Cardiac muscle cell (in vitro differentiated cells and primary cell): ENCODE data around the gene GMNN. TPM values are rescaled to one million over a fixed set of nuclear protein-coding genes. Genes with fewer than 3 reads are reported as not detected.

Experiments
- DNase-seq, 2 donors: peaks; one replicate each; pipeline versions ENCODE4 v3.0.0 to v3.0.0-alpha.2; 2010 to 2017; ENCODE audit warnings: low read depth in 1 of 2, low spot score in 1 of 2
- H3K27ac ChIP-seq: fragments of 200-600 bp; sonication (generic); 2 replicates; pipeline ENCODE4 v1.5.1; 2016
- H3K27me3 ChIP-seq: fragments of 200-600 bp; sonication (generic); 2 replicates; pipeline ENCODE4 v1.6.0; 2016; ENCODE audit warnings: control low read depth
- H3K36me3 ChIP-seq: fragments of 200-600 bp; sonication (generic); 2 replicates; pipeline ENCODE4 v1.5.1; 2016; ENCODE audit warnings: control low read depth
- H3K4me1 ChIP-seq: fragments of 200-600 bp; sonication (generic); 2 replicates; pipeline ENCODE4 v1.8.1; 2017; ENCODE audit warnings: low read depth, mild to moderate bottlenecking, mixed run types
- H3K4me3 ChIP-seq: fragments of 200-600 bp; sonication (generic); 2 replicates; pipeline ENCODE4 v1.5.1; 2016; ENCODE audit warnings: mild to moderate bottlenecking
- H3K9me3 ChIP-seq: fragments of 200-600 bp; sonication (generic); 2 replicates; pipeline ENCODE4 v1.5.1; 2017; ENCODE audit warnings: low read depth, mild to moderate bottlenecking, control low read depth
- polyA plus RNA-seq: library from polyadenylated mRNA; unstranded; fragments of >200 nt; fragmentation: Nextera tagmentation; extraction: Ambion mirVana; gene quantifications from 2 replicates; pipeline ENCODE4 v1.2.1, GENCODE V29; 2016
- total RNA-seq: library from RNA; depleted of rRNA; stranded (reverse); fragments of >200 nt; gene quantifications from 2 replicates; pipeline ENCODE4 v1.2.3, GENCODE V29; 2016
- TF ChIP-seq, protein P1 (sequence below): IDR thresholded peaks from 2 replicates; pipeline ENCODE4 v1.5.1; 2012; ENCODE audit warnings: low read depth, mild to moderate bottlenecking, low read length

Gene GMNN
- total and polyA plus RNA-seq, 2 experiments from 2014 or later: 33.4 to 82.7 TPM

DNA sequence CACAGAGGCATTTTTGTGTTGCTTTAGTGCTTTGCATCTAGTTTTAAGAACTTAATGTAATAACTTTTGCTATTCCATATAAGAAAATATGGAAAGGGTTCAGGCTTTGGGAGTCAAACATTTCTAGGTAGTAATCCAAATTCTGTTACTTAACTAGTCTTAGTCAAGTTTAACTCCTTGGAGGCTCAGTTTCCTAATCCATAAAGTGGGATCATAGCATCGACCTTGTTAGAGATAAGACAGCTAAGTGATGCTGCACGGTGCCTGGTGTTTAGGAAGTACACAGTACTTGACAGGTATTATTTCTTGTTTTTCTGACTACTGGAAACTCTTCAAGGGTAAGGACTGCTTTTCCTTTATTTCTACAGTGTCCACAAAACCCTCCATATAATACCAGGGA lies 48.4 kb downstream of the GMNN start:
- TF ChIP-seq, protein P1, sequence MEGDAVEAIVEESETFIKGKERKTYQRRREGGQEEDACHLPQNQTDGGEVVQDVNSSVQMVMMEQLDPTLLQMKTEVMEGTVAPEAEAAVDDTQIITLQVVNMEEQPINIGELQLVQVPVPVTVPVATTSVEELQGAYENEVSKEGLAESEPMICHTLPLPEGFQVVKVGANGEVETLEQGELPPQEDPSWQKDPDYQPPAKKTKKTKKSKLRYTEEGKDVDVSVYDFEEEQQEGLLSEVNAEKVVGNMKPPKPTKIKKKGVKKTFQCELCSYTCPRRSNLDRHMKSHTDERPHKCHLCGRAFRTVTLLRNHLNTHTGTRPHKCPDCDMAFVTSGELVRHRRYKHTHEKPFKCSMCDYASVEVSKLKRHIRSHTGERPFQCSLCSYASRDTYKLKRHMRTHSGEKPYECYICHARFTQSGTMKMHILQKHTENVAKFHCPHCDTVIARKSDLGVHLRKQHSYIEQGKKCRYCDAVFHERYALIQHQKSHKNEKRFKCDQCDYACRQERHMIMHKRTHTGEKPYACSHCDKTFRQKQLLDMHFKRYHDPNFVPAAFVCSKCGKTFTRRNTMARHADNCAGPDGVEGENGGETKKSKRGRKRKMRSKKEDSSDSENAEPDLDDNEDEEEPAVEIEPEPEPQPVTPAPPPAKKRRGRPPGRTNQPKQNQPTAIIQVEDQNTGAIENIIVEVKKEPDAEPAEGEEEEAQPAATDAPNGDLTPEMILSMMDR: no peak
- no peak overlapping the region for H3K4me3 ChIP-seq
- DNase-seq: no peak
- H3K36me3 ChIP-seq: no peaks in the 10 kb centered on the region
- no peak overlapping the region for H3K27ac ChIP-seq
- H3K9me3 ChIP-seq: no peaks in the 10 kb centered on the region
- H3K4me1 ChIP-seq: no peaks in the 10 kb centered on the region
- H3K27me3 ChIP-seq: no peaks in the 10 kb centered on the region

DNA sequence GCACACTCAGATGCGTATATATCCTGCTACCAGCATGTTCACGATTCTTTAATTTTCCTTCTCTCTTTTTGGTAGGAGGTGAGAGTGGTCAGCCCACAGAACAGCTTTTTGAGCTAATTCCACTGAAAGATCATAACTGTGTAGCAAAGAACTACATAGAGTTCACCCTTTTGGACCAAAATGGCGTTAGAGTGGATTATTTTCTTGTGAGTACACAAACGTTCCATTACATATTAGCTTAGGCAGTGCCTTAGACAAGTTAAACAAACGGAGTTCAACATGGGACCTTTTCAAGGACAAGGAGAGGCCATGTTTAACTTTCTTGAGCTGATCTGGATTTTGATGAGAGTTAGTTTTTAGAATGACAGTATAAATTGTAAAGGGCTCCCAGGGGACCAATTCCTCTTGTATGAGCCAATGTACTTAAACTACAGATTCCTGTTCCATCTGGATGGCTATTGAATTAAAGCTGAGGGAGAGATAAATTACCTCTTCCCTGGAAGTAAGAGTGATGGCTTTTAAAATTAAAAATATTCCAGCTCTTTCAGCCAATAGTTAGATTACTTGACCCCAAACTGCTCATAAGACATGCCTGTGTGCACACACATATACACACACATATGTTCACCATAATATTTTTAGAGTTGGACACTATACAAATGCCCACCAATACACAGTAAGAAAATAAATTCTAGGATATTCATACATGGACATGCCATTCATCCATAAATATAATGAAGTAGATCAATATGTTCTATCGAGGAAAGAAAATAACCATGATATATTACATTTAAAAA lies 49.6 kb downstream of the GMNN start:
- no peaks in the 10 kb centered on the region for H3K9me3 ChIP-seq
- TF ChIP-seq, protein P1: no peak
- DNase-seq: no peak
- no peaks in the 10 kb centered on the region for H3K27me3 ChIP-seq
- no peaks in the 10 kb centered on the region for H3K36me3 ChIP-seq
- no peak overlapping the region for H3K27ac ChIP-seq
- H3K4me1 ChIP-seq: no peaks in the 10 kb centered on the region
- H3K4me3 ChIP-seq: no peak overlapping the region

DNA sequence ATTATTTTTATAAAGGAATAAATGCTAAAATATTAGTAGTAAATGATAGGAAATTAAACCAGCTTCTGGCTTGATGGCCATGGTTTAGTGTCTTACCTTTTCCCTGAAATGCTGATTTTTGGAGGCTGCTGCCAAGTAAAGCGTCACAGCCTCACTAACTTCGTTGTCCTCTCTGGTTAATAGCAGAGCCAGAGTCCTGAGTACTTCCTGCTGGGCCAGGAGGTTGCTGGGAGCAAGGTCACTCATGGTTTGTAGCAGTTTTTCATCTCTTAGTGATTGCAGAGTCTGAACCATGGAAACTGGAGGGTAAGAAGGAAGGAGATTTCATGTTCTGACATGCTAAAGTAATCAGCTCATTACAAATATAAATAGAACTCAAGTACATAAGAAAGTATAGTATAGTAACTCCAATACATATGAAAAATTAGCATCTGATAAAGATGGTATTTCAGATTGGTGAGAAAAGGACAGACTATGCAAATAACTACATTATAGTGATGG lies 50.4 kb downstream of the GMNN start:
- Histone ChIP-seq H3K9me3 (no peaks in the 10 kb centered on the region), H3K27ac (no peak overlapping the region), H3K4me1 (no peaks in the 10 kb centered on the region), H3K4me3 (no peak overlapping the region), H3K27me3 (no peaks in the 10 kb centered on the region), H3K36me3 (no peaks in the 10 kb centered on the region)
- TF ChIP-seq, protein P1: no peak
- DNase-seq: no peak

DNA sequence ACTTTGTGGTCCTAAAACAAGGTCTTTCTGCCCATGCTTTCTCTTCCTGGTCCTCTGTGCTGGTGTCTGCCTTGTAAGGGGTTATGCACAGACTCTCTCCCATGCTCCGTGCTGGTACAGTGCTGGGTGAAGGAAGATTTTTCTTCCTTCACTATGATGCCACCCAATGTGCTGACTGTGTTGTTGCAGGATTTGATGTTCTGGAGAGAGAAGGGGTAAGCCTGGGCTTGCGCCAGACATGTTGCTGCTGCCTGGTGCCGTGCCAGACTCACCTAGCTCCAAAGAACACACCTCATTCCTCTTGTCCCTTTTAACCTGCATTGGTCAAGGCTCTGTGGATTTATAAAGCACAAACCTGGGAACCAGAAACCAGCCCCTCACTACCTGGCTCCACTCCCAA lies 52.4 kb downstream of the GMNN start:
- no peaks in the 10 kb centered on the region for H3K27me3 ChIP-seq
- H3K4me3 ChIP-seq: no peak overlapping the region
- TF ChIP-seq, protein P1: no peak
- H3K27ac ChIP-seq: no peak overlapping the region
- H3K4me1 ChIP-seq: no peaks in the 10 kb centered on the region
- no peaks in the 10 kb centered on the region for H3K9me3 ChIP-seq
- H3K36me3 ChIP-seq: no peaks in the 10 kb centered on the region
- no peak for DNase-seq

DNA sequence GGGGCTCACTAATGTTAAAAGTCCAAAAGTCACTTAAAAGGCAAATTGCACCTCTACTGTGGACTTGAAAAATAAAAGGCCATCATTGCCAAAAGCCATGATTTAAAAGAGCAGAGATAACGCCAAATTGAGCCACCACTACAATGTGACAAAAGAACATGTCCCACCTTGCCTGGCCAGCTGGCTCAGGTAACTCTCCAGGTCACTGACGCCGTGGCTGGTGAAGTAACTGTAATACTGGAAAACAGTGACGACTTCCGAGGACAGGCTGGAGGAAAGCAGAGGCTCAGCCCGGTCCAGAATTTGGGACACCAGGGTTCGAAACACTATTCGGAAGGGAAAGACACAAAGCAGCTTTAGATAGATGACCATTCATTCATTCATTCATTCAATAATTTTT lies 53.2 kb downstream of the GMNN start:
- Histone ChIP-seq H3K4me3 (no peak overlapping the region), H3K27ac (no peak overlapping the region), H3K4me1 (no peaks in the 10 kb centered on the region), H3K36me3 (no peaks in the 10 kb centered on the region), H3K27me3 (no peaks in the 10 kb centered on the region), H3K9me3 (no peaks in the 10 kb centered on the region)
- no peak for DNase-seq
- TF ChIP-seq, protein P1: no peak
